Measurements from ENCODE around the gene NYAP2.

GRCh38 chr2:225463449-225463848 is 63.9 kb downstream of the NYAP2 start:
- TF ChIP-seq CTCF (conservative IDR thresholded peaks at IDR 0.05 in 1 of 2, IDR thresholded peaks at IDR 0.05 in 1 of 2; ENCODE audit: low read depth in 1 of 2, low read length in 2 of 2) (no peak), EZH2 (IDR thresholded peaks at IDR 0.05; ENCODE audit: low read length, missing control alignments) (no peak)
